Gastroesophageal sphincter (tissue), 3 donors: Measurements from ENCODE around the gene PARD3.

Experiments used
- CTCF ChIP-seq, 4 experiments: fragments of 200-600 bp in 2 of 4; fragments of 450-650 bp in 2 of 4; sonication (generic) in 1 of 4; IDR thresholded peaks; one replicate each; pipeline ENCODE4 v1.5.1; 2017 to 2019; ENCODE audit warnings: antibody characterized with exemption in 4 of 4, mild to moderate bottlenecking in 2 of 4, moderate library complexity in 2 of 4
- EP300 ChIP-seq: sonication (generic); formaldehyde crosslinking; IDR thresholded peaks from one replicate; pipeline ENCODE4 v1.6.1; 2017; ENCODE audit warnings: antibody characterized with exemption, mild to moderate bottlenecking
- POLR2A ChIP-seq, 2 donors: fragments of 450-650 bp; IDR thresholded peaks; one replicate each; pipeline ENCODE4 v1.6.1; 2017; ENCODE audit warnings: antibody characterized with exemption in 2 of 2, mild to moderate bottlenecking in 2 of 2, moderate library complexity in 1 of 2

GRCh38 chr10:34761453-34761852 is 53.6 kb downstream of the PARD3 start:
- no peak for TF ChIP-seq CTCF (IDR thresholded peaks at IDR 0.05)
- TF ChIP-seq POLR2A (IDR thresholded peaks at IDR 0.05), result no peak
- no peak for TF ChIP-seq EP300
